ENCODE results near the gene ISG20L2.

DNA sequence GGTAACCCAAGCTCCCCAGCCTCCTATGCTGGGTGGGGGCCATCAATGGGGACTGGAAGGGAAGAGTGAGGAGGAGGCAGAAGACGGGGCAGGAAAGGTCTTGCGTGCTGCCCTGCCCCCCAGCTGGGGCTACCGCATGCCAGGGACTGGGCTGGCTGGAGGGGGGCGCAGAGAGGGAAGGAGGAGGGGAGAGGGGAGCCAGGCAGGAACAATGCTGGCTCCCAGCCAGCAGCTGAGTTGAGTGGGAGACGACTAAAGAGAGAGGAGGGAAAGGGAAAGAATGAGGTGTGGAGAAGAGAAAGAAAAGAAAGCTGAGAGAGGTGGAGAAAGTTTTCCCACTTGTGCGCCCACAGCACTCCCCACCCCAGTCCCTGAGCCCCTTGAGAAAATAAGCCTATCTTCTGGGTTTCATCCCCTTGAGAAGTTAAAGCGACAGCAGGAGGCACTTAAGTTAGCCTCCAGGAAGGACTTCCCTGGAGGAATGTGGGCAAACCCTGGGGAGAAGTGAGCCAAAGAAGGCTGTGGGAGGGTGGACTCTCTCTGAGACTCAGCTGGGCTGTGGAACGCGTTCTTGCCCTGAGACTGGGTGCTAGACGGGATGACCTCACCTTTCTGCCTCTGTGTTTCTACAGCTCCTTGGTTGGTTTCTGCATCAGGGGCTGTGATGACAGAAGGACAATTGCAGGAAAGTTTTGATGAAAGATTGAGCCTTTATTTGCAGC lies 38.5 kb downstream of the ISG20L2 start:
- no peak for TF ChIP-seq EZH2phosphoT487 (IDR thresholded peaks at IDR 0.05)
- TF ChIP-seq, protein P1, sequence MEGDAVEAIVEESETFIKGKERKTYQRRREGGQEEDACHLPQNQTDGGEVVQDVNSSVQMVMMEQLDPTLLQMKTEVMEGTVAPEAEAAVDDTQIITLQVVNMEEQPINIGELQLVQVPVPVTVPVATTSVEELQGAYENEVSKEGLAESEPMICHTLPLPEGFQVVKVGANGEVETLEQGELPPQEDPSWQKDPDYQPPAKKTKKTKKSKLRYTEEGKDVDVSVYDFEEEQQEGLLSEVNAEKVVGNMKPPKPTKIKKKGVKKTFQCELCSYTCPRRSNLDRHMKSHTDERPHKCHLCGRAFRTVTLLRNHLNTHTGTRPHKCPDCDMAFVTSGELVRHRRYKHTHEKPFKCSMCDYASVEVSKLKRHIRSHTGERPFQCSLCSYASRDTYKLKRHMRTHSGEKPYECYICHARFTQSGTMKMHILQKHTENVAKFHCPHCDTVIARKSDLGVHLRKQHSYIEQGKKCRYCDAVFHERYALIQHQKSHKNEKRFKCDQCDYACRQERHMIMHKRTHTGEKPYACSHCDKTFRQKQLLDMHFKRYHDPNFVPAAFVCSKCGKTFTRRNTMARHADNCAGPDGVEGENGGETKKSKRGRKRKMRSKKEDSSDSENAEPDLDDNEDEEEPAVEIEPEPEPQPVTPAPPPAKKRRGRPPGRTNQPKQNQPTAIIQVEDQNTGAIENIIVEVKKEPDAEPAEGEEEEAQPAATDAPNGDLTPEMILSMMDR (IDR thresholded peaks at IDR 0.05) = no peak
